K562 (cell line): ENCODE results near the gene DGKZ. TPM values are rescaled to one million over a fixed set of nuclear protein-coding genes. Genes with fewer than 3 reads are reported as not detected.

ENCODE experiments used
- CBFA2T3 ChIP-seq: fragments of 450-650 bp; IDR thresholded peaks from 2 replicates; pipeline ENCODE4 v1.6.1; 2017
- E4F1 ChIP-seq: fragments of 250-450 bp; sonication (Bioruptor Pico); IDR thresholded peaks from 2 replicates; pipeline ENCODE4 v1.5.0; 2021; ENCODE audit warnings: mild to moderate bottlenecking, borderline replicate concordance
- GTF2A2 ChIP-seq: IDR thresholded peaks from 2 replicates; pipeline ENCODE4 v1.6.1; 2016; ENCODE audit warnings: mild to moderate bottlenecking, missing genetic modification characterization, missing compliant biosample characterization
- GTF3C2 ChIP-seq: IDR thresholded peaks from 3 replicates; pipeline ENCODE4 v1.6.1; 2011; ENCODE audit warnings: borderline replicate concordance, mild to moderate bottlenecking, moderate library complexity; ENCODE audit not compliant: insufficient read length; ENCODE audit errors: extremely low read depth
- KDM2B ChIP-seq: fragments of 250-450 bp; sonication (Bioruptor Pico); IDR thresholded peaks from 2 replicates; pipeline ENCODE4 v1.8.0; 2021; ENCODE audit warnings: mild to moderate bottlenecking, moderate library complexity
- MTF1 ChIP-seq: fragments of 250-450 bp; sonication (Bioruptor Pico); IDR thresholded peaks from 2 replicates; pipeline ENCODE4 v1.9.0; 2021; ENCODE audit warnings: moderate library complexity, mild to moderate bottlenecking, inconsistent platforms, borderline replicate concordance
- SREBF2 ChIP-seq: sonication (generic); formaldehyde crosslinking; IDR thresholded peaks from 2 replicates; pipeline ENCODE4 v1.4.0; 2020; ENCODE audit warnings: mild to moderate bottlenecking, missing genetic modification reagents
- THRB ChIP-seq: fragments of 450-650 bp; formaldehyde crosslinking; conservative IDR thresholded peaks from 2 replicates; pipeline ENCODE4 v1.4.0; 2022; ENCODE audit warnings: mild to moderate bottlenecking, missing genetic modification characterization
- ZFPM2 ChIP-seq: fragments of 250-450 bp; sonication (Bioruptor Pico); IDR thresholded peaks from 2 replicates; pipeline ENCODE4 v1.5.1; 2022; ENCODE audit warnings: mild to moderate bottlenecking
- ZNF318 ChIP-seq, 2 experiments: fragments of 450-650 bp; IDR thresholded peaks; 2 replicates each; pipeline ENCODE4 v1.6.1; 2016; ENCODE audit warnings: mild to moderate bottlenecking in 2 of 2, borderline replicate concordance in 1 of 2, low read depth in 1 of 2, moderate library complexity in 1 of 2
- ZNF717 ChIP-seq: fragments of 250-450 bp; sonication (Bioruptor Pico); IDR thresholded peaks from 2 replicates; pipeline ENCODE4 v1.5.0; 2021
- ZNF830 ChIP-seq: fragments of 250-450 bp; sonication (Bioruptor Pico); IDR thresholded peaks from 2 replicates; pipeline ENCODE4 v1.5.0; 2021; ENCODE audit warnings: mild to moderate bottlenecking
- polyA plus RNA-seq, 8 experiments: library from polyadenylated mRNA; depleted of rRNA in 4 of 8; stranded (reverse) in 5 of 8; unstranded in 3 of 8; fragments of >200 nt; fragmentation: Nextera tagmentation in 2 of 8; fragmentation: Illumina TruSeq in 1 of 8; extraction: Ambion mirVana in 2 of 8; extraction: Trizol in 1 of 8; gene quantifications; 2 replicates each; pipeline versions ENCODE4 v1.2.1 to v1.2.3, GENCODE V29; 2011 to 2014; ENCODE audit warnings: inconsistent platforms in 1 of 8, missing spikeins in 1 of 8
- total RNA-seq, 7 experiments: library from RNA; depleted of rRNA in 6 of 7; stranded (reverse); fragments of >200 nt in 6 of 7; fragmentation: Illumina TruSeq in 2 of 7; extraction: Trizol in 2 of 7; gene quantifications; 2 replicates each; pipeline versions ENCODE4 v1.2.1 to v1.2.3, GENCODE V29; 2011 to 2021; ENCODE audit warnings: low replicate concordance in 1 of 7

DGKZ gene
- total and polyA plus RNA-seq, 9 of the 15 experiments (the other 6 are each of a cell fraction or from before 2014, with no cell fraction given): 0.51 to 100 (median 44.2) TPM

- TF ChIP-seq ZFPM2 (no peak), MTF1 (CRISPR knock-in tag) (no peak), ZNF318 (IDR thresholded peaks at IDR 0.05; ENCODE audit: borderline replicate concordance in 1 of 2, low read depth in 1 of 2) (0 out of 4 replicates have a peak, but pooled peaks of 1 of the 2 experiments have one; percentile 36), THRB (CRISPR knock-in tag) (no peak), GTF2A2 (tag) (no peak), CBFA2T3 (peak; percentile 26; the same call in 1 of the 2 replicates), E4F1 (no peak), KDM2B (CRISPR knock-in tag) (no peak), SREBF2 (CRISPR knock-in tag) (no peak), ZNF830 (CRISPR knock-in tag) (0 out of 2 replicates have a peak, but pooled peaks have one; percentile 48), GTF3C2 (no peak), ZNF717 (CRISPR knock-in tag) (no peak)
These were observed 33.2 kb downstream of the DGKZ start (continued) for GRCh38 chr11:46380340-46381047.
